OCI-LY3 (cell line): ENCODE data around the gene MIPOL1.

Experiments used
- H2AFZ ChIP-seq: fragments of 200-600, 300-600 bp; shearing (Covaris generic); 2 replicates; pipeline ENCODE4 v1.6.0; 2014; ENCODE audit warnings: antibody characterized with exemption, low read depth, low read length
- H3K27ac ChIP-seq: fragments of 200-600, 300-600 bp; sonication (generic); 2 replicates; pipeline ENCODE4 v1.5.1; 2014; ENCODE audit warnings: mild to moderate bottlenecking, low read length, moderate library complexity, mixed read lengths
- H3K27me3 ChIP-seq: fragments of 200-600, 300-600 bp; sonication (generic); 2 replicates; pipeline ENCODE4 v1.6.1; 2014; ENCODE audit warnings: low read depth, low read length, mixed read lengths
- H3K36me3 ChIP-seq: fragments of 200-600, 300-600 bp; sonication (generic); replicated peaks from 2 replicates; pipeline ENCODE3; 2014; ENCODE audit warnings: low read depth, low read length, mixed read lengths
- H3K4me1 ChIP-seq: fragments of 300-600, 200-600 bp; sonication (generic); 2 replicates; pipeline ENCODE4 v1.6.1; 2014; ENCODE audit warnings: low read length, mixed read lengths
- H3K4me2 ChIP-seq: fragments of 200-600, 300-600 bp; sonication (generic); 2 replicates; pipeline ENCODE4 v1.6.1; 2014; ENCODE audit warnings: low read length, mixed read lengths
- H3K4me3 ChIP-seq: fragments of 300-600, 200-600 bp; sonication (generic); 2 replicates; pipeline ENCODE4 v1.5.1; 2014; ENCODE audit warnings: antibody characterized with exemption, mild to moderate bottlenecking, low read length, moderate library complexity
- H3K79me2 ChIP-seq: fragments of 300-600, 200-600 bp; shearing (Covaris generic); 2 replicates; pipeline ENCODE4 v1.6.1; 2014; ENCODE audit warnings: mild to moderate bottlenecking, low read length, mixed read lengths
- H3K9ac ChIP-seq: fragments of 300-600, 200-600 bp; shearing (Covaris generic); 2 replicates; pipeline ENCODE4 v1.6.0; 2014; ENCODE audit warnings: mild to moderate bottlenecking, low read length, moderate library complexity
- H3K9me3 ChIP-seq: fragments of 200-600, 300-600 bp; shearing (Covaris generic); 2 replicates; pipeline ENCODE4 v1.6.1; 2014; ENCODE audit warnings: low read length, mixed read lengths; ENCODE audit not compliant: insufficient read depth
- H4K20me1 ChIP-seq: fragments of 200-600, 300-600 bp; sonication (generic); 2 replicates; pipeline ENCODE4 v1.6.1; 2016; ENCODE audit warnings: low read length, mixed read lengths; ENCODE audit not compliant: insufficient read depth
- EZH2phosphoT487 ChIP-seq: fragments of 200-600 bp; shearing (Covaris generic); IDR thresholded peaks from 2 replicates; pipeline ENCODE4 v1.6.1; 2018; ENCODE audit warnings: antibody characterized with exemption, mixed run types, low read depth
- TF ChIP-seq, protein P1 (sequence below): fragments of 200-600, 300-600 bp; sonication (generic); IDR thresholded peaks from 2 replicates; pipeline ENCODE4 v1.5.1; 2014; ENCODE audit warnings: antibody characterized with exemption, low read length, low read depth

The MIPOL1 gene

GRCh38 chr14:37512173-37512572 is 314.4 kb downstream of the MIPOL1 start:
- TF ChIP-seq, protein P1, sequence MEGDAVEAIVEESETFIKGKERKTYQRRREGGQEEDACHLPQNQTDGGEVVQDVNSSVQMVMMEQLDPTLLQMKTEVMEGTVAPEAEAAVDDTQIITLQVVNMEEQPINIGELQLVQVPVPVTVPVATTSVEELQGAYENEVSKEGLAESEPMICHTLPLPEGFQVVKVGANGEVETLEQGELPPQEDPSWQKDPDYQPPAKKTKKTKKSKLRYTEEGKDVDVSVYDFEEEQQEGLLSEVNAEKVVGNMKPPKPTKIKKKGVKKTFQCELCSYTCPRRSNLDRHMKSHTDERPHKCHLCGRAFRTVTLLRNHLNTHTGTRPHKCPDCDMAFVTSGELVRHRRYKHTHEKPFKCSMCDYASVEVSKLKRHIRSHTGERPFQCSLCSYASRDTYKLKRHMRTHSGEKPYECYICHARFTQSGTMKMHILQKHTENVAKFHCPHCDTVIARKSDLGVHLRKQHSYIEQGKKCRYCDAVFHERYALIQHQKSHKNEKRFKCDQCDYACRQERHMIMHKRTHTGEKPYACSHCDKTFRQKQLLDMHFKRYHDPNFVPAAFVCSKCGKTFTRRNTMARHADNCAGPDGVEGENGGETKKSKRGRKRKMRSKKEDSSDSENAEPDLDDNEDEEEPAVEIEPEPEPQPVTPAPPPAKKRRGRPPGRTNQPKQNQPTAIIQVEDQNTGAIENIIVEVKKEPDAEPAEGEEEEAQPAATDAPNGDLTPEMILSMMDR = no peak
- TF ChIP-seq EZH2phosphoT487 = no peak
- Histone ChIP-seq H3K36me3 (no peaks in the 10 kb centered on the region), H4K20me1 (no peaks in the 10 kb centered on the region), H3K79me2 (no peaks in the 10 kb centered on the region), H3K27ac (no peak overlapping the region), H2AFZ (no peak overlapping the region), H3K4me1 (no peaks in the 10 kb centered on the region), H3K4me2 (no peak overlapping the region), H3K27me3 (no peaks in the 10 kb centered on the region), H3K9me3 (no peaks in the 10 kb centered on the region), H3K4me3 (no peak overlapping the region), H3K9ac (no peak overlapping the region)

DNA sequence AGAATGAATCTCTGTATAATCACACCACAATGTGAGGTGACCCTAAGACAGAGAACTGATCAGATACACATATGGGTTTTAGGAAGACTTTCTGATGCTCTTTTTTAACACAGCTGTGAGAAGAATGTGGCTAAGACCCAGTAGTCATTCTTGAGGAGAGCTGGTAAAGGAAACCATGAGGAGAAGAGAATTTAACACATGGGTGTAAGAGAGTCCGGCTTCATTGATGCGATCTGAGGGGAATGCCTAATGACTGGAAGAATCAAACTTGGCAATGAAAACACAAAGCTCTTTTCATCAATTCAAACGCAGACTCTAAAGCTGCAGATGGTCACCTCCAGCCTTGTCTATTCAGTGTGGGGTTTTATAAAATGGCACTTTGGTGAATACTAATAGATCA is 318.0 kb downstream of the MIPOL1 start:
- no peak overlapping the region for H3K4me2 ChIP-seq
- no peak overlapping the region for H3K27ac ChIP-seq
- TF ChIP-seq, protein P1 = no peak
- no peak for TF ChIP-seq EZH2phosphoT487
- no peaks in the 10 kb centered on the region for H3K36me3 ChIP-seq
- H4K20me1 ChIP-seq = no peaks in the 10 kb centered on the region
- no peak overlapping the region for H2AFZ ChIP-seq
- H3K4me3 ChIP-seq = no peak overlapping the region
- no peaks in the 10 kb centered on the region for H3K4me1 ChIP-seq
- no peaks in the 10 kb centered on the region for H3K27me3 ChIP-seq
- no peaks in the 10 kb centered on the region for H3K9me3 ChIP-seq
- no peaks in the 10 kb centered on the region for H3K79me2 ChIP-seq
- no peak overlapping the region for H3K9ac ChIP-seq

GRCh38 chr14:37526994-37527393 is 329.3 kb downstream of the MIPOL1 start:
- no peaks in the 10 kb centered on the region for H3K4me1 ChIP-seq
- no peak overlapping the region for H3K4me2 ChIP-seq
- TF ChIP-seq, protein P1 = no peak
- TF ChIP-seq EZH2phosphoT487 = no peak
- no peaks in the 10 kb centered on the region for H3K79me2 ChIP-seq
- no peaks in the 10 kb centered on the region for H3K27me3 ChIP-seq
- no peak overlapping the region for H3K9ac ChIP-seq
- H3K36me3 ChIP-seq = no peaks in the 10 kb centered on the region
- no peak overlapping the region for H2AFZ ChIP-seq
- no peak overlapping the region for H3K27ac ChIP-seq
- H3K9me3 ChIP-seq = no peaks in the 10 kb centered on the region
- no peak overlapping the region for H3K4me3 ChIP-seq
- H4K20me1 ChIP-seq = no peaks in the 10 kb centered on the region

DNA sequence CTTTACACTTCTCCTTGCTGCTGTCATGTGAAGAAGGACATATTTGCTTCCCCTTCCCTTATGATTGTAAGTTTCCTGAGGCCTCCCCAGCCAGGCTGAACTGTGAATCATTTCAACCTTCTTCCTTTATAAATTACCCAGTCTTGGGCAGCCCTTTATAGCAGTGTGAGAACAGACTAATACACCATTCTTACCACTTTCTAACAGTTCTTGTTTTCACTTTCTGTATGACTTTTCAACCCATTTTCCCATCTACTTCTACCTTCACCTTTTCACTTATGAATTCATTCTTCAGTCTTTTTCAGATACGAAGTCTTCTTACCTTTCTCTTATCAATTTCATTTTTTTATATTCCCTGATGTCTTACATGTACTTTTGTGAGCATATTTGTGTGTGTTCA is 342.3 kb downstream of the MIPOL1 start:
- no peak overlapping the region for H3K9ac ChIP-seq
- no peak for TF ChIP-seq EZH2phosphoT487

DNA sequence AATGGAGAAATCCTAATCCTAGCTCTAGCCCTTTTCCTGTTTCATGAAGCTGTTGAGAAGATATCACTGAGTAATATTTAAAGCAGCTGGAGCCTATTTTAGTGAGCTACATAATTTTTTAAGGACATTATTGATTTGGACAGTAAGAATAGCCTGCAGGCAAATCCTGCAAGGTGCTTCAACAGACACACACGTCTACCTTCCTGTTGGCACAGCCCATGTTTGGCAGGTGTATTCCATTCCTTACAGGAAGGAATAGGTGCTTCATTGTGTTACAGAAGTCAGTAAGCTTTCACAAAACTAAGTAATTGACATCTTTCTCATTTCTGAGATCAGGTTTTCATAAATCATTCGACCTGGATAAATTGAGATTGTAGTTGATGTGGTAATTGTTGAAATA is 346.7 kb downstream of the MIPOL1 start:
- H3K79me2 ChIP-seq = no peaks in the 10 kb centered on the region
- TF ChIP-seq, protein P1 = no peak
- no peak for TF ChIP-seq EZH2phosphoT487
- H3K4me1 ChIP-seq = no peaks in the 10 kb centered on the region
- H3K9ac ChIP-seq = no peak overlapping the region
- H3K4me3 ChIP-seq = no peak overlapping the region
- H3K4me2 ChIP-seq = no peak overlapping the region
- no peaks in the 10 kb centered on the region for H4K20me1 ChIP-seq
- H3K9me3 ChIP-seq = no peaks in the 10 kb centered on the region
- no peaks in the 10 kb centered on the region for H3K27me3 ChIP-seq
- H3K27ac ChIP-seq = no peak overlapping the region
- no peak overlapping the region for H2AFZ ChIP-seq
- no peaks in the 10 kb centered on the region for H3K36me3 ChIP-seq

More for the DNA sequence above, 342.3 kb downstream of the MIPOL1 start:
- no peaks in the 10 kb centered on the region for H3K27me3 ChIP-seq
- no peaks in the 10 kb centered on the region for H4K20me1 ChIP-seq
- H3K4me2 ChIP-seq = no peak overlapping the region
- H3K27ac ChIP-seq = no peak overlapping the region
- H3K4me3 ChIP-seq = no peak overlapping the region
- no peaks in the 10 kb centered on the region for H3K79me2 ChIP-seq
- no peak overlapping the region for H2AFZ ChIP-seq
- H3K4me1 ChIP-seq = no peaks in the 10 kb centered on the region
- H3K36me3 ChIP-seq = no peaks in the 10 kb centered on the region
- H3K9me3 ChIP-seq = no peaks in the 10 kb centered on the region
